HL-60 (cell line): ENCODE results near the gene PPM1F.

Source experiments
- TF ChIP-seq, protein P1 (sequence below): IDR thresholded peaks from 2 replicates; pipeline ENCODE4 v1.6.1; 2012; ENCODE audit warnings: low read depth; ENCODE audit not compliant: insufficient replicate concordance
- TF ChIP-seq, protein P2 (sequence below): IDR thresholded peaks from one replicate; pipeline ENCODE4 v1.5.1; 2011; ENCODE audit warnings: low read length, control low read depth, inconsistent platforms; ENCODE audit not compliant: insufficient read depth

DNA sequence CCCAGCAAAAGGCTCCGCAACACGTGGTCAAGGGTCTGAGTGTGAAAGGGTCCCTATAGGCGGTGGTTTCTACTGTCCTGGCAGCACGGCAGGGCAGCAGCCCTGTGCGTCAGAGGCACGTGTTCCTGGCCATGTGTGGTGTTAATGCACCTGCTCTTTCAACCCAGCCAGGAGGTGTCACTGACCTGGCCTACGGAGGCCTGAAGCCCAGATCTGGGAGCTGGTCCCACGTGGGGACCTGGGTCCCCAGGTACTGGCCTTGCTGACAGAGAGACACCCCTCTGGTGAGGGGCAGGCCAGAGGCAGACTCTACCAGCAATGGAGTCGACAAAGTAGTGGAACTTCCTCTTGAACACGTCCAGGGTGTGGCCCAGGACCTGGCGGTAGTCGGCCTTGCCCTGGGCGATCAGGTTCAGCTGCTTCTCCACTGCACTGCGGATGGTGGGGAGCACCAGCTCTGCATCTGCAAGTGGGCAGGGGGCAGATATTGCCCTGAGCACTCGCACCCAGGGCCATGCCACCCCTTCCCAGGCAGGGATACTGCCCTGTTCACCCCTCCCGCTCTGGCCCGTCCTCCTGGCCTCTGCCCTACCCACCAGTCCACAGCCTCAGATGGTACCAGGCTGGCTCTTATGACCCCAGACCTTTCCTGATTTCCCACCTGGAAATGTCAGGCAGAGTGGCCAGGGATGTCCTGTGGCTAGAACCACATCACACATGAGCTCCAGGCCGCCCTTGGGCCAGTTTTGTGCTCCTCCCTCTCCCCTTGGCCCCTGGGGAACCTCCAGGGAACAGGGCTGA, 6.8 kb upstream of the PPM1F start:
- TF ChIP-seq, protein P1, sequence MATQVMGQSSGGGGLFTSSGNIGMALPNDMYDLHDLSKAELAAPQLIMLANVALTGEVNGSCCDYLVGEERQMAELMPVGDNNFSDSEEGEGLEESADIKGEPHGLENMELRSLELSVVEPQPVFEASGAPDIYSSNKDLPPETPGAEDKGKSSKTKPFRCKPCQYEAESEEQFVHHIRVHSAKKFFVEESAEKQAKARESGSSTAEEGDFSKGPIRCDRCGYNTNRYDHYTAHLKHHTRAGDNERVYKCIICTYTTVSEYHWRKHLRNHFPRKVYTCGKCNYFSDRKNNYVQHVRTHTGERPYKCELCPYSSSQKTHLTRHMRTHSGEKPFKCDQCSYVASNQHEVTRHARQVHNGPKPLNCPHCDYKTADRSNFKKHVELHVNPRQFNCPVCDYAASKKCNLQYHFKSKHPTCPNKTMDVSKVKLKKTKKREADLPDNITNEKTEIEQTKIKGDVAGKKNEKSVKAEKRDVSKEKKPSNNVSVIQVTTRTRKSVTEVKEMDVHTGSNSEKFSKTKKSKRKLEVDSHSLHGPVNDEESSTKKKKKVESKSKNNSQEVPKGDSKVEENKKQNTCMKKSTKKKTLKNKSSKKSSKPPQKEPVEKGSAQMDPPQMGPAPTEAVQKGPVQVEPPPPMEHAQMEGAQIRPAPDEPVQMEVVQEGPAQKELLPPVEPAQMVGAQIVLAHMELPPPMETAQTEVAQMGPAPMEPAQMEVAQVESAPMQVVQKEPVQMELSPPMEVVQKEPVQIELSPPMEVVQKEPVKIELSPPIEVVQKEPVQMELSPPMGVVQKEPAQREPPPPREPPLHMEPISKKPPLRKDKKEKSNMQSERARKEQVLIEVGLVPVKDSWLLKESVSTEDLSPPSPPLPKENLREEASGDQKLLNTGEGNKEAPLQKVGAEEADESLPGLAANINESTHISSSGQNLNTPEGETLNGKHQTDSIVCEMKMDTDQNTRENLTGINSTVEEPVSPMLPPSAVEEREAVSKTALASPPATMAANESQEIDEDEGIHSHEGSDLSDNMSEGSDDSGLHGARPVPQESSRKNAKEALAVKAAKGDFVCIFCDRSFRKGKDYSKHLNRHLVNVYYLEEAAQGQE = no peak
- TF ChIP-seq, protein P2, sequence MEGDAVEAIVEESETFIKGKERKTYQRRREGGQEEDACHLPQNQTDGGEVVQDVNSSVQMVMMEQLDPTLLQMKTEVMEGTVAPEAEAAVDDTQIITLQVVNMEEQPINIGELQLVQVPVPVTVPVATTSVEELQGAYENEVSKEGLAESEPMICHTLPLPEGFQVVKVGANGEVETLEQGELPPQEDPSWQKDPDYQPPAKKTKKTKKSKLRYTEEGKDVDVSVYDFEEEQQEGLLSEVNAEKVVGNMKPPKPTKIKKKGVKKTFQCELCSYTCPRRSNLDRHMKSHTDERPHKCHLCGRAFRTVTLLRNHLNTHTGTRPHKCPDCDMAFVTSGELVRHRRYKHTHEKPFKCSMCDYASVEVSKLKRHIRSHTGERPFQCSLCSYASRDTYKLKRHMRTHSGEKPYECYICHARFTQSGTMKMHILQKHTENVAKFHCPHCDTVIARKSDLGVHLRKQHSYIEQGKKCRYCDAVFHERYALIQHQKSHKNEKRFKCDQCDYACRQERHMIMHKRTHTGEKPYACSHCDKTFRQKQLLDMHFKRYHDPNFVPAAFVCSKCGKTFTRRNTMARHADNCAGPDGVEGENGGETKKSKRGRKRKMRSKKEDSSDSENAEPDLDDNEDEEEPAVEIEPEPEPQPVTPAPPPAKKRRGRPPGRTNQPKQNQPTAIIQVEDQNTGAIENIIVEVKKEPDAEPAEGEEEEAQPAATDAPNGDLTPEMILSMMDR = no peak
